SK-N-SH (cell line): ENCODE data around the gene ZDHHC14.

ENCODE experiments used
- CTCF ChIP-seq: fragments of 200-600 bp; sonication (generic); IDR thresholded peaks from 2 replicates; pipeline ENCODE4 v1.6.1; 2017; ENCODE audit warnings: antibody characterized with exemption, mild to moderate bottlenecking, moderate library complexity
- GABPA ChIP-seq: IDR thresholded peaks from 2 replicates; pipeline ENCODE4 v1.4.0; 2012; ENCODE audit warnings: low read depth, mild to moderate bottlenecking
- JUND ChIP-seq: IDR thresholded peaks from 2 replicates; pipeline ENCODE4 v1.4.0; 2012
- RFX5 ChIP-seq: IDR thresholded peaks from 2 replicates; pipeline ENCODE4 v1.6.1; 2012; ENCODE audit warnings: mild to moderate bottlenecking, improper control_type of control experiment, low read length
- SMC3 ChIP-seq: IDR thresholded peaks from 2 replicates; pipeline ENCODE4 v1.6.1; 2012; ENCODE audit warnings: low read depth, low read length, improper control_type of control experiment
- TF ChIP-seq, protein P1 (sequence below): IDR thresholded peaks from 2 replicates; pipeline ENCODE4; 2012

- no peak for TF ChIP-seq JUND
- no peak for TF ChIP-seq CTCF
- no peak for TF ChIP-seq GABPA
- TF ChIP-seq, protein P1, sequence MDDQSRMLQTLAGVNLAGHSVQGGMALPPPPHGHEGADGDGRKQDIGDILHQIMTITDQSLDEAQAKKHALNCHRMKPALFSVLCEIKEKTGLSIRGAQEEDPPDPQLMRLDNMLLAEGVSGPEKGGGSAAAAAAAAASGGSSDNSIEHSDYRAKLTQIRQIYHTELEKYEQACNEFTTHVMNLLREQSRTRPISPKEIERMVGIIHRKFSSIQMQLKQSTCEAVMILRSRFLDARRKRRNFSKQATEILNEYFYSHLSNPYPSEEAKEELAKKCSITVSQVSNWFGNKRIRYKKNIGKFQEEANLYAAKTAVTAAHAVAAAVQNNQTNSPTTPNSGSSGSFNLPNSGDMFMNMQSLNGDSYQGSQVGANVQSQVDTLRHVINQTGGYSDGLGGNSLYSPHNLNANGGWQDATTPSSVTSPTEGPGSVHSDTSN, result no peak
- no peak for TF ChIP-seq RFX5
- no peak for TF ChIP-seq SMC3
Observed at GRCh38 chr6:157708933-157709332, 327.9 kb downstream of the ZDHHC14 start.
